Ureter (tissue), 1 donor: Measurements from ENCODE around the gene TRIP12. TPM values are rescaled to one million over a fixed set of nuclear protein-coding genes. Genes with fewer than 3 reads are reported as not detected.
"Not testable (repeated sequence)": the region's sequence is repeated elsewhere in the genome, so short reads cannot be mapped to it uniquely, and the experiment has no call there.

ENCODE experiments used
- DNase-seq: peaks from one replicate; pipeline ENCODE4 v3.0.0-alpha.2; 2020; ENCODE audit warnings: low spot score
- total RNA-seq: library from RNA; stranded (reverse); gene quantifications from one replicate; pipeline ENCODE4 v1.2.4, GENCODE V29; 2023
- donor health status: DM: yes; HTN: yes; CAD: no.

TRIP12 gene
- total RNA-seq, 1 donor from 2014 or later: 284 TPM

DNA sequence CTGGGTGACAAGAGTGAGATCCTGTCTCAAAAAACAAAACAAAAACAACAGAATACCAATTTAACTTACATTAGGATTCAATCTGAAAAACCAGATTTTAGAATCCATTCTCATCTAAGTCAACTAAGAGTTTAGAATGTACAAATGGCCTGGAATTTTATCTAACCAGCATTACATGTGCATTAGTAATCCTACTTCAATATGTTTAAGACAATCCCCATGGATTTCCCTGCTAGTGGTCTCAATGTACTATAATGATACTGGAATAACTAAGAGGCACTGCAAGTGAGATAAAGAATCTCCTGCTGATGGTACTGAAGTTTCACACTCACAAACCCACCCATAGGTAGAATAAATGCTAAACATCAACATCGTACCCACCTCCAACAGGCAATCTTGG, 153.6 kb downstream of the TRIP12 start:
- DNase-seq: no peak

DNA sequence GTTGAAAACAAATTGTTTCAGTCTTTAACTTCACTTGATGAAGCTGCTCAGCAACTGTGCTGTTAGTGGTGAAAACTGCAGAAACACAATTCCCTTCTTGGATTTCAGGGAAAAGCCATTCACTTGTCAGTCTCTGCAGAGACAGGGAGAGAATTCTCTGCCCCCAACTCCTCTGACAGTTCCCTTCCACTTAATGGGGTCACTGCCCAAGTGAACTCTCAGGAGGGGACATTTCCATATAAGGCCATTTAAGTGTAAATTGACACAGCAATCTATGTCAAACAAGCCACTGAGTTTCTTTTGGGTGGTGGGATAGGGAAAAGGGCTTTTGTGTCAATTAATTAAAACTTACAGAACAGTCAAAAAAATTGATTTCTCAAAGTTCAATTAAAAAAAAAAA, 156.1 kb downstream of the TRIP12 start:
- no peak for DNase-seq

GRCh38 chr2:229761663-229762062, 160.1 kb downstream of the TRIP12 start:
- no peak for DNase-seq

DNA sequence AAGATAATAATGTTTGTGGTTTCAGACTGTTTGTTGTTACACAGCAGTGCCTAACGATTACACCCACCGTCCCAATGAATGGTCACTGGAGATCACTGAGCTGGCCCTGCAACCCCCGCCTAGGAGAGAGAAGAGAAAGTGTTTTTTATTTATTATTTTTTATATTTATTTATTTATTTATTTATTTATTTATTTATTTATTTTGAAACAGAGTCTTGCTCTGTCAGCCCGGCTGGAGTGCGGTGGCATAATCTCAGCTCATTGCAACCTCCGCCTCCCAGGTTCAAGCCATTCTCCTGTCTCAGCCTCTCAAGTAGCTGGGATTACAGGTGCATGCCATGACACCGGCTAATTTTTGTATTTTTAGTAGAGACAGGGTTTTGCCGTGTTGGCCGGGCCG, 164.3 kb downstream of the TRIP12 start:
- DNase-seq: not testable (repeated sequence)

- DNase-seq: no peak
Measured at GRCh38 chr2:229752970-229753729, 168.7 kb downstream of the TRIP12 start.

DNA sequence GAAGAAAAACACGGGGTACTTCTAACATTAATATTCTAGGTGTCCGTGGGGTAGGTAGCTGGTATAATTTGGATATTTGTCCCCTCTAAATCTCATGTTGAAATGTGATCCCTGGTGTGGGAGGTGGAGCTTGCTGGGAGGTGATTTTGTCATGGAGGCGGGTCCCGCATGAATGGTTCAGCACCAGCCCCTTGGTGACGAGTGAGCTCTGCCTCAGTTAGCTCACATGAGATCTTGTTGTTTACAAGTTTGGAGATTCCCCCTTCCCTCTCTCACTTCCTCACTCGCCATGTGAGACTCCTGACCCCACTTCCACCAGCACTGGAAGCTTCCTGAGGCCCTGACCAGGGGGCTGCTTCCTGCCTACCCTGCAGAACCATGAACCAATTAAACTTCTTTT, 172.0 kb downstream of the TRIP12 start:
- no peak for DNase-seq

DNA sequence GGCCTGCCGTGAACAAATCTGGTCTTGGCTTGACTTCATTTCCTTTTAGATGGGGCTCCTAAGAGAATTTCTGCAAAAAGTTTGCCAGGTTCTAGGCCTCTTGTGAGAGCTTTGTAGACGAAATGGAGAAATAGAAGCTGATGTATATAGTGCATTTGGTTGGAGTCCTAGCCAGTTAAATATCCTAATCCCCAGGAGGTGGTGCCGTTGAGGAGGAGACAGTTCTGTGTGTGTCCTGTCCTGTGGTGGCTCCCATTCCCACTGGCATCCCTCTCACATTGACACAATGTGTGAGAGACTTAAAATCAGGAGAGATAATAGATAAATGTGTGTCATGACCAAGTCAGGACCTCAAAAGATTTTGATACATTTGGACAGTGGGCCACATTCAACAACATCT, 172.9 kb downstream of the TRIP12 start:
- no peak for DNase-seq

DNA sequence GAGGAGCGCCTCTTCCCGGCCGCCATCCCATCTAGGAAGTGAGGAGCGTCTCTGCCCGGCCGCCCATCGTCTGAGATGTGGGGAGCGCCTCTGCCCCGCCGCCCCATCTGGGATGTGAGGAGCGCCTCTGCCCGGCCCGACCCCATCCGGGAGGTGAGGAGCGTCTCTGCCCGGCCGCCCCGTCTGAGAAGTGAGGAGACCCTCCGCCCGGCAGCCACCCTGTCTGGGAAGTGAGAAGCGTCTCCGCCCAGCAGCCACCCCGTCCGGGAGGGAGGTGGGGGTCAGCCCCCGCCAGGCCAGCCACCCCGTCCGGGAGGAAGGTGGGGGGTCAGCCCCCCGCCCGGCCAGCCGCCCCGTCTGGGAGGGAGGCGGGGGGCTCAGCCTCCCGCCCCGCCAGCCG, 179.1 kb downstream of the TRIP12 start:
- DNase-seq: not testable (repeated sequence)

GRCh38 chr2:229740279-229740678, 181.5 kb downstream of the TRIP12 start:
- DNase-seq: no peak

DNA sequence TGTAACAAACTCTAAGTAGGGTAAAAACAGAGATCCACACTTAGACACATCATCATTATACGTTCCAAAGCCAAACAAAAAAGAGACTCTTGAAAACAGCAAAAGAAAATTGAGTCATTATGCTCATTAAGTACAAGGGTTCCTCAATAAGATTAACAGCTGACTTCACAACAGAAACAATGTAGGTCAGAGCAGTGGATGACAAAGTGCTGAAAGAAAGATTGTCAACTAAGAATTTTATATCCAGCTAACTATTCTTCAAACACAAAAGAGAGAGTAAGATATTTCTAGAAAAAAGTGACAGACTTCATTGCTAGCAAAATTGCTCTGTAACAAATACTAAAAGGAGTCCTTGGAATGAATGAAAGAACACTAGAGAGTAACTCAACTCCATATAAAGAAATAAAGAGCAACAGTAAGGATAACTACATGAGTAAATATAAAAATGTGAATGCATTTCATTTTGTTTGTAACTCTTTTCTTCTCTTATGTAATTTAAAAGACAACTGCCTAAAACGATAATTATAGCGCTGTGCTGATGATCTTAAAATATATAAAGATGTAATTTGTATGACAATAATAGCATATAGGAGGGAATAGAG, 183.7 kb downstream of the TRIP12 start:
- DNase-seq: no peak

DNA sequence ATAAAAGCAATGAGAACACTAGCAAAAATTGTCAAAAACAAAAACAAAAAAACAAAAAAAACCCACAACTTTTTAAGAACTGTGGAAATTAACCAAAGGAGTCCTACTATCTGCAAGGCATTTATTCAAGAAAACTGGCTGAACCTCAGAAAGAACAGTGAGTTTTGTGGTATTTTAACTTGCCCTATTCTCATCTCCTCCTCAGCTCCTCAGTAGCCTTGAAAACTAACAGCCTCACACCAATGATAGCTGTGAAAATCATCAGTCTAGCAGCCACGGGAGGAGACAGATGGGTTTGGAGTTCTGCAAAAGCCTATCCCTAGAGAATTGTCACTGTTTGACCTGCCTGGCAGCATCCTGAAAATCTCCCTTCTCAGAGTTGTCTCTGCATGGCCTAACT, 187.4 kb downstream of the TRIP12 start:
- no peak for DNase-seq

- no peak for DNase-seq
Measured at GRCh38 chr2:229733611-229734245, 188.1 kb downstream of the TRIP12 start.

DNA sequence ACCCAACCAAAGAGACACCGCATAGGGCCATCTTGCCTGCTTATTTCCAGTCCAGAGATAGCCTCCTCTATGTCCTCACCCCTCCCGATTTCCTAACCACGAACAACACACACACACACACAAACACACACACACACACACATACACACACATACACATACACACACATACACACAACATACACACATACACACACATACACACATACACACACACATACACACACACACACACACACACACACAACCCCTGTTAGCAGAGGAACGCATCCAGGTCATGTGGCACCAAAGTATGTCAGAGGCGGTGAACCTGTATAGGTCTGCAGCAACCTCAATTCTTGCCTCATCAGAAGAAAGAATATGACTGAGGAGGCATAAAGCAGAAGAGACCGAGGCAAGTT, 188.9 kb downstream of the TRIP12 start:
- DNase-seq: no peak

- no peak for DNase-seq
Measured at GRCh38 chr2:229731916-229732315, 189.9 kb downstream of the TRIP12 start.

GRCh38 chr2:229731363-229731762, 190.4 kb downstream of the TRIP12 start:
- DNase-seq: no peak

GRCh38 chr2:229728370-229728769, 193.4 kb downstream of the TRIP12 start:
- DNase-seq: no peak

DNA sequence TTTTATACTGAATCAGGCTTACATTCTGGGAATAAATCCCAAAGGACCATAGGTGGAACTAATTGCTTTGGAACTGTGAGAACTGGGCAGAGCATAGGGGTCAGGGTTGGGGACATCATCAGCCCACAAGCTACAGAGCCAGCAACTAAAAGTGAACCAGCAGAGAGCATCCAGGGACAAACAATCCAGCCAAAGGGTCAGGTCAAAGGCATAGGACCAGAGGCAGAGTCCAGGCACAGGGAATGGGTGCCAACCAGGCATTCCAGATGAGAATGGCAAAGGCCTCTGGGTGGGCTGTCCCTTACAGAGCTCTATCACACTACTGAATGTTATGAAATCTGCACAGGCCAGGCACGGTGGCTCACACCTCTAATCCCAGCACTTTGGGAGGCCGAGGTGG, 195.2 kb downstream of the TRIP12 start:
- DNase-seq: no peak

DNA sequence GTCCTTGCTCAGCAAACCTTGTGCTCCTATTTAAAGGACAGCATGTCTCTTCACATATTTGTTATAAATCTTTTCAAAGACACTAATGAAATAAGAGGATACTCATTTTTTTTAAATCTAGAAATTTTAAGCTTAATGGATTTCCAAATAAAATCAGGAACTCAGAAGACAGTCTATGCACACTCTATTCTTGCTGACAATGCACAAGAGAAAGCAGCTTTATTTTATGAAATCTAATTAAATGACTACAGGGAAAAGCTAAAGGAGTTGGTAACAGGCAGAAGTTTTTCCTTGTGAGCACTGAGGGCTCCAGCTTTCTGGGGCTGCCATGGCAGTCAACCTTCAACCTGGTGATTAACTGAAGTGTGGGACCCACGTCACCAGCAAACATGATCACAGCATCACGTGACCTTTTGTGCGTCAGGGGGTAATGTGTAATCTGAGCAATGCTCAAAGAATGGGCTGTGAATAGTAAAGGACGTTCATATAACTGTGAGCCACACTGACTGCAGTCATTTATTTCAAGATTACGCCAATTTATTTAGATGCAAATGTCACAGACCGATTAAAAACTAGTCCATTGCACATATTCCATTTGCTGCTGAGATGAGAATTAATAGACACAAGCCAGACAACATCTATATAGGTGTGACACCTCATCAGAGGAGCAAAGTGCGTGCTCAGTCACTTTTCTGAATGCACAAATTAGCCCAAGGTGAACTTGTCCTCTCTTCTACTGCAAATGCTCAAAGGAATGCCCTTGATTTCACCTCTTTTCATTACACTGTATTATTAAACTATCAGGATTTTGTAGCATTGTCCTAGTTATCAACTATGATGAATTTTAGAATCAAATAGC, 195.9 kb downstream of the TRIP12 start:
- DNase-seq: no peak

DNA sequence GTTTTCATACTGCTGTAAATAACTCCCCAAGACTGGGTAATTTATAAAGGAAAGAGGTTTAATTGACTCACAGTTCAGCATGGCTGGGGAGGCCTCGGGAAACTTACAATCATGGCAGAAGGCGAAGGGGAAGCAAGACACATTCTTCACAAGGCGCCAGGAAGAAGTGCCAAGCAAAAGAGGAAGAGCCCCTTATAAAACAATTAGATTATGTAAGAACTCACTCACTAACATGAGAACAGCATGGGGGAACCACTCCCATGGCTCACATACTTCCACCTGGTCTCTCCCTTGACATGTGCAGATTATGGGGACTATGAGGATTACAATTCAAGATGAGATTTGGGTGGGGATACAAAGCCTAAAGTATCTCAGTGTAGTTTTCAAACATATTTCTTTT, 198.6 kb downstream of the TRIP12 start:
- not testable (repeated sequence) for DNase-seq

DNA sequence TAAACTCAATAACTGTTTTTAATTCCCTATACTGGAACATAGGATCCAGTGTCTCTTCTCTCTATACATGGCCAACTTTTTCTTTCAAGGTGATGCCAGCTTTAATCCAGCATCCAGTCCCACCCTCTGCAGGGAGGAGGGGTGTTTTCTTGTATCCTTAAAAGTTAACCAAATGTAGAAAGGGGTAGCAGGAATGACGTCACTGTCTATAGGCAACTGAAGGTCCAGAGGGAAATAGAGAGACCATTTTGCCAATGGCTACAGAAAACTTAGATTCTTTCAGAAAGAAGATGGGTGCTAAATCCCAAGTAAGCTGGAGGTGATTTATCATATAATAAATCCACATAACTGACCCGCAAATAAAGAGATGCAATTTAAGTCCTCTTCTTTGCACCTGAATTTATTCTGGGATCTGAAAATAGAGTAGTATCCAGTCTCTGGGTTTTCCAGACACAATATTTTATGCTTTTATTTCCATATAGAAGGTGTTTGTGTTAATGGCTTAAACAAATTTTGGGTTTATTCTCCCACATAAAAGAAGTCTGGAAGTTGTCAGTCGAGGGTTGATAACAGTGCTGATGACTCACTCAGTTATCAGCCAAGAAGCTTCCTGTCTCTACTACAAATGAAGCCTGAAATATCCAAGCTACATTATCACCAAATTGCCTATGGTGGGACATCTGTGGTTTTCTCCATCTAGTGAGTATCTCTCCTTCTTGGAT, 201.7 kb downstream of the TRIP12 start:
- no peak for DNase-seq

- DNase-seq: no peak
Measured at GRCh38 chr2:229718057-229718456, 203.8 kb downstream of the TRIP12 start.
